Measurements from ENCODE around the gene SLC6A11.

Gene SLC6A11

DNA sequence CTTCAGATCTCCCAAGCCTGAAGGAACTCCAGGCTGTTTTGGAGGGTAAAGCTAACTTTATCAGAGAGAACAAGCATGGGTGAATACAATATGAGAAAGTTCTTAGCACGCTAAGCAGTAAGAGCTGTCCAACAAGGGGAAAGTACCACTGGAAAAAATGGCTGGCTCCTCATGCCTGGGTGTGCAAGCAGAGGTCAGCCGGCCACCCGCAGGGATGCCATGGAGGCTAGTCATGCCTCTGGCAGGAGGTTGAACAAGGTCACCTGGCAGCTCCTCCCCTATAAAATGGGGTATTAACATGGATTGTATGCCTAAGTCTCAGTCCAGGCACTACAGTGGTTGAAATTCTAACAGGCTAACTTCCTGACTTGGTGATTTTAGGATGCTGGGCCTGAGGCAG is 101.1 kb downstream of the SLC6A11 start:
- H4K8ac ChIP-seq (ENCODE audit: low read length): no peak overlapping the region
- H3K4ac ChIP-seq (ENCODE audit: low read depth in 1 of 2, low read length in 2 of 2): no peak overlapping the region
- H3K36me3 ChIP-seq (ENCODE audit: control insufficient read depth in 1 of 2, insufficient read depth in 2 of 2, low read depth in 1 of 2, low read length in 2 of 2): no peaks in the 10 kb centered on the region
- no peak overlapping the region for H3K14ac ChIP-seq (ENCODE audit: low read length in 2 of 2)
- H4K91ac ChIP-seq (ENCODE audit: low read length): no peak overlapping the region
- no peak overlapping the region for H2AFZ ChIP-seq (ENCODE audit: low read depth, low read length)
- H3K4me1 ChIP-seq (ENCODE audit: control insufficient read depth, insufficient read depth, low read depth, low read length): peaks cover 2% of the 10 kb centered on the region
- H3K4me2 ChIP-seq (ENCODE audit: low read length, poor library complexity, severe bottlenecking): no peak overlapping the region
- no peak overlapping the region for H3K18ac ChIP-seq (ENCODE audit: low read depth in 1 of 2, low read length in 2 of 2)
- no peaks in the 10 kb centered on the region for H3K9me3 ChIP-seq (ENCODE audit: control insufficient read depth, low read length)
- no peak overlapping the region for H3K4me3 ChIP-seq (ENCODE audit: insufficient read depth in 1 of 2, low read depth in 1 of 2, low read length in 2 of 2)
- H2BK5ac ChIP-seq (ENCODE audit: low read depth, low read length, poor library complexity, severe bottlenecking): no peak overlapping the region
- no peak overlapping the region for H3K23ac ChIP-seq (ENCODE audit: low read length in 2 of 2)
- H2BK12ac ChIP-seq (ENCODE audit: low read length in 2 of 2): no peak overlapping the region
- no peak for DNase-seq
- H3K79me1 ChIP-seq (replicated peaks; ENCODE audit: low read length, poor library complexity, severe bottlenecking): no peaks in the 10 kb centered on the region
- H3K27me3 ChIP-seq (ENCODE audit: control insufficient read depth in 1 of 2, insufficient read depth in 1 of 2, low read length in 2 of 2): peaks cover 0 to 86% of the 10 kb centered on the region in 2 experiments
- no peak overlapping the region for H3K27ac ChIP-seq (ENCODE audit: low read length, poor library complexity, severe bottlenecking)
- H2AK5ac ChIP-seq (ENCODE audit: low read length, severe bottlenecking): no peak overlapping the region
- H2BK120ac ChIP-seq (ENCODE audit: low read depth, low read length): no peak overlapping the region
- H2BK15ac ChIP-seq (ENCODE audit: low read depth, poor library complexity, severe bottlenecking): no peak overlapping the region
- WGBS: 80% methylated on average over 3 of the region's 3 CpGs
- no peak overlapping the region for H3K9ac ChIP-seq (ENCODE audit: low read length)

- Histone ChIP-seq H3K79me1 (replicated peaks; ENCODE audit: low read length, poor library complexity, severe bottlenecking) (no peaks in the 10 kb centered on the region), H3K4me3 (ENCODE audit: insufficient read depth in 1 of 2, low read depth in 1 of 2, low read length in 2 of 2) (no peak overlapping the region), H3K4me2 (ENCODE audit: low read length, poor library complexity, severe bottlenecking) (no peak overlapping the region), H3K27ac (ENCODE audit: low read length, poor library complexity, severe bottlenecking) (no peak overlapping the region), H2BK120ac (ENCODE audit: low read depth, low read length) (no peak overlapping the region), H3K36me3 (ENCODE audit: control insufficient read depth in 1 of 2, insufficient read depth in 2 of 2, low read depth in 1 of 2, low read length in 2 of 2) (no peaks in the 10 kb centered on the region), H2BK5ac (ENCODE audit: low read depth, low read length, poor library complexity, severe bottlenecking) (no peak overlapping the region), H4K91ac (ENCODE audit: low read length) (no peak overlapping the region), H4K8ac (ENCODE audit: low read length) (no peak overlapping the region), H3K9ac (ENCODE audit: low read length) (no peak overlapping the region), H2AFZ (ENCODE audit: low read depth, low read length) (no peak overlapping the region), H3K14ac (ENCODE audit: low read length in 2 of 2) (no peak overlapping the region), H3K18ac (ENCODE audit: low read depth in 1 of 2, low read length in 2 of 2) (no peak overlapping the region), H3K4me1 (ENCODE audit: control insufficient read depth, insufficient read depth, low read depth, low read length) (no peaks in the 10 kb centered on the region), H2BK15ac (ENCODE audit: low read depth, poor library complexity, severe bottlenecking) (no peak overlapping the region), H3K23ac (ENCODE audit: low read length in 2 of 2) (no peak overlapping the region), H3K27me3 (ENCODE audit: control insufficient read depth in 1 of 2, insufficient read depth in 1 of 2, low read length in 2 of 2) (peaks cover 0 to 87% of the 10 kb centered on the region in 2 experiments), H2BK12ac (ENCODE audit: low read length in 2 of 2) (no peak overlapping the region), H3K4ac (ENCODE audit: low read depth in 1 of 2, low read length in 2 of 2) (no peak overlapping the region), H2AK5ac (ENCODE audit: low read length, severe bottlenecking) (no peak overlapping the region), H3K9me3 (ENCODE audit: control insufficient read depth, low read length) (no peaks in the 10 kb centered on the region)
- no peak for DNase-seq
- WGBS: 79% methylated on average over 11 of the region's 11 CpGs
These were observed 102.0 kb downstream of the SLC6A11 start for GRCh38 chr3:10918011-10918410.

DNA sequence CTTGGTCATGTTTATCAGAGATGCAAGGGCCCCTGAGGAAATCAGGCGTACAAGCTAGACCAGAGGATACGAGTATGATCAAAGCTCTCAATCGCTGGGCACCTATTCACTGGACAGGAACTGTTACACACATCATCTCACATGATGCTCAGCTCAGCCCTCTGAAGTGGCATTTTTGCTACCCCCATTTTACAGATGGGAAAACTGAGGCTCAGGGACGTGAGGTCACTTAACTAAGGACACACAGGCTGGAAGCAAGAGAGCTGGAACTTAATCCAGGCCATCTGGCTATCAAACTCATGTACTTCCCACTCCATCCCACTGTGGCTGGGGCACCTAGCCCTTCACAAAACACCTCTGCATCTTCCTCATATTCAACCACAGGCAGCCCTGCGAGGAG is 103.6 kb downstream of the SLC6A11 start:
- H3K18ac ChIP-seq (ENCODE audit: low read depth in 1 of 2, low read length in 2 of 2): no peak overlapping the region
- no peak overlapping the region for H2AK5ac ChIP-seq (ENCODE audit: low read length, severe bottlenecking)
- no peak overlapping the region for H4K91ac ChIP-seq (ENCODE audit: low read length)
- peaks cover 3% of the 10 kb centered on the region for H3K9me3 ChIP-seq (ENCODE audit: control insufficient read depth, low read length)
- no peaks in the 10 kb centered on the region for H3K79me1 ChIP-seq (replicated peaks; ENCODE audit: low read length, poor library complexity, severe bottlenecking)
- H2BK120ac ChIP-seq (ENCODE audit: low read depth, low read length): no peak overlapping the region
- no peak for DNase-seq
- H3K36me3 ChIP-seq (ENCODE audit: control insufficient read depth in 1 of 2, insufficient read depth in 2 of 2, low read depth in 1 of 2, low read length in 2 of 2): no peaks in the 10 kb centered on the region
- H2AFZ ChIP-seq (ENCODE audit: low read depth, low read length): no peak overlapping the region
- H3K4ac ChIP-seq (ENCODE audit: low read depth in 1 of 2, low read length in 2 of 2): no peak overlapping the region
- no peak overlapping the region for H3K9ac ChIP-seq (ENCODE audit: low read length)
- H2BK5ac ChIP-seq (ENCODE audit: low read depth, low read length, poor library complexity, severe bottlenecking): no peak overlapping the region
- H3K27ac ChIP-seq (ENCODE audit: low read length, poor library complexity, severe bottlenecking): no peak overlapping the region
- no peaks in the 10 kb centered on the region for H3K4me1 ChIP-seq (ENCODE audit: control insufficient read depth, insufficient read depth, low read depth, low read length)
- no peak overlapping the region for H3K14ac ChIP-seq (ENCODE audit: low read length in 2 of 2)
- no peak overlapping the region for H2BK12ac ChIP-seq (ENCODE audit: low read length in 2 of 2)
- H3K4me3 ChIP-seq (ENCODE audit: insufficient read depth in 1 of 2, low read depth in 1 of 2, low read length in 2 of 2): no peak overlapping the region
- H3K4me2 ChIP-seq (ENCODE audit: low read length, poor library complexity, severe bottlenecking): no peak overlapping the region
- H3K27me3 ChIP-seq (ENCODE audit: control insufficient read depth in 1 of 2, insufficient read depth in 1 of 2, low read length in 2 of 2): peaks cover 0 to 90% of the 10 kb centered on the region in 2 experiments
- H3K23ac ChIP-seq (ENCODE audit: low read length in 2 of 2): no peak overlapping the region
- H2BK15ac ChIP-seq (ENCODE audit: low read depth, poor library complexity, severe bottlenecking): no peak overlapping the region
- H4K8ac ChIP-seq (ENCODE audit: low read length): no peak overlapping the region
- WGBS: 48% methylated on average over 5 of the region's 5 CpGs

DNA sequence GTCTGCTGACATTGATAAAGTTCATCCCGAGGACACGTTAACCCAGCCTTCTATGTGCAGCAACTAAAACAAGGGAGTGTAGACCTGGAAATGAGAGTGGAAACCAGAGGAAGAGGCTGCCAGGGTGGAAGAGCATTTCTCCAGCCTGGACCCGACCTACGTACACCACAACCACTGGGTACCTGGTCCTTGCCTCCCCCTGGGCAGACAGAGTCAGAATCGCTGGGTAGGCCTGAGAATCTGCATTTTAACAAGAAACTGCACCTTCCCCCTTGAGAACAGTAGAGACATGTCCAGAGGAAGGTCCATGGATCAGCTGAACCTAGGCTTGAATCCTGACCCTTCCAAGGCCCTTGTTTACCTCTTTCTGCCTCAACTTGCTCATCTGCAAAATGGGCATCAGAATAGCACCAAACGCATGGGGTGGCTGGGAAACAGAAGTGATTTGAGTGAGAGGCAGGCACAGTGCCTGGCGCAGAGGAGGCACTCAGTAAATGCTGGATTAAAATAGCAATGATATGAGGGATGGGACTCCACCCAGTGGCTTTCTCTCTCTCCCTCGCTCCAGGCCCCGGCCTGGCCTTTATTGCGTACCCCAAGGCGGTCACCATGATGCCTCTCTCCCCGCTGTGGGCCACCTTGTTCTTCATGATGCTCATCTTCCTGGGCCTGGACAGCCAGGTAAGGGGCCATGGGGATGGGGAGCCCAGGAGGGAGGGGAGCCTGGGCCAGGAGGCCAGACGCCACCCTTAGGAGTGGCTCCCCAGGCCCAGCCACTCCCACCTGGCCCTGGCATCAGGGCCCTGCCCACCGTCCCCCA is 109.6 kb downstream of the SLC6A11 start:
- no peaks in the 10 kb centered on the region for H3K4me1 ChIP-seq (ENCODE audit: control insufficient read depth, insufficient read depth, low read depth, low read length)
- H3K14ac ChIP-seq (ENCODE audit: low read length in 2 of 2): no peak overlapping the region

More for the DNA sequence above, 109.6 kb downstream of the SLC6A11 start:
- Histone ChIP-seq H3K36me3 (ENCODE audit: control insufficient read depth in 1 of 2, insufficient read depth in 2 of 2, low read depth in 1 of 2, low read length in 2 of 2) (no peaks in the 10 kb centered on the region), H2BK15ac (ENCODE audit: low read depth, poor library complexity, severe bottlenecking) (no peak overlapping the region), H3K4ac (ENCODE audit: low read depth in 1 of 2, low read length in 2 of 2) (no peak overlapping the region), H4K91ac (ENCODE audit: low read length) (no peak overlapping the region), H3K27me3 (ENCODE audit: control insufficient read depth in 1 of 2, insufficient read depth in 1 of 2, low read length in 2 of 2) (peaks cover 0 to 65% of the 10 kb centered on the region in 2 experiments), H4K8ac (ENCODE audit: low read length) (no peak overlapping the region), H3K27ac (ENCODE audit: low read length, poor library complexity, severe bottlenecking) (no peak overlapping the region), H3K9ac (ENCODE audit: low read length) (no peak overlapping the region), H3K79me1 (replicated peaks; ENCODE audit: low read length, poor library complexity, severe bottlenecking) (no peaks in the 10 kb centered on the region), H3K4me2 (ENCODE audit: low read length, poor library complexity, severe bottlenecking) (no peak overlapping the region), H2BK5ac (ENCODE audit: low read depth, low read length, poor library complexity, severe bottlenecking) (no peak overlapping the region), H2AK5ac (ENCODE audit: low read length, severe bottlenecking) (no peak overlapping the region), H3K23ac (ENCODE audit: low read length in 2 of 2) (no peak overlapping the region), H3K4me3 (ENCODE audit: insufficient read depth in 1 of 2, low read depth in 1 of 2, low read length in 2 of 2) (no peak overlapping the region), H3K9me3 (ENCODE audit: control insufficient read depth, low read length) (peaks cover 3% of the 10 kb centered on the region), H2BK120ac (ENCODE audit: low read depth, low read length) (no peak overlapping the region), H2AFZ (ENCODE audit: low read depth, low read length) (no peak overlapping the region), H2BK12ac (ENCODE audit: low read length in 2 of 2) (no peak overlapping the region), H3K18ac (ENCODE audit: low read depth in 1 of 2, low read length in 2 of 2) (no peak overlapping the region)
- WGBS: 79% methylated on average over 11 of the region's 14 CpGs
- no peak for DNase-seq
